Bronchial epithelial cell (primary cell): ENCODE data around the gene FRY. TPM values are rescaled to one million over a fixed set of nuclear protein-coding genes. Genes with fewer than 3 reads are reported as not detected.

ENCODE experiments used
- DNase-seq: peaks from one replicate; pipeline ENCODE4 v3.0.0-alpha.2; 2010; ENCODE audit warnings: low read depth
- FAIRE-seq: peaks from 2 replicates; lab custom pipeline; 2011; peaks lifted over from hg19 to GRCh38; lab: Jason Lieb, UNC
- H3K27me3 ChIP-seq: 2 replicates; pipeline ENCODE4 v1.5.1; 2011; ENCODE audit warnings: low read length; ENCODE audit not compliant: control insufficient read depth, insufficient read depth
- H3K36me3 ChIP-seq: 2 replicates; pipeline ENCODE4 v1.5.1; 2011; ENCODE audit warnings: low read length; ENCODE audit not compliant: control insufficient read depth, insufficient read depth
- H3K4me3 ChIP-seq: 2 replicates; pipeline ENCODE4 v1.5.1; 2011; ENCODE audit warnings: mild to moderate bottlenecking, low read depth, low read length, control low read depth
- CTCF ChIP-seq: IDR thresholded peaks from 2 replicates; pipeline ENCODE4 v1.5.1; 2011; ENCODE audit warnings: mild to moderate bottlenecking, moderate library complexity, low read length, control low read depth, inconsistent platforms; ENCODE audit not compliant: insufficient read depth, severe bottlenecking
- total RNA-seq: library from RNA; depleted of rRNA; stranded (reverse); fragments of >200 nt; gene quantifications from 2 replicates; pipeline ENCODE4 v1.2.1, GENCODE V29; 2014

FRY gene
- total RNA-seq, 1 donor from 2014 or later = 0.79 TPM

- Histone ChIP-seq H3K27me3 (no peaks in the 10 kb centered on the region), H3K36me3 (no peaks in the 10 kb centered on the region), H3K4me3 (no peak overlapping the region)
- DNase-seq = no peak
- no peak for FAIRE-seq
- no peak for TF ChIP-seq CTCF
Observed at GRCh38 chr13:32262619-32263018, 231.0 kb downstream of the FRY start.

GRCh38 chr13:32264407-32264806 lies 232.8 kb downstream of the FRY start:
- peak; percentile 46 for DNase-seq
- FAIRE-seq = no peak
- no peak overlapping the region for H3K4me3 ChIP-seq
- TF ChIP-seq CTCF = no peak
- H3K27me3 ChIP-seq = no peaks in the 10 kb centered on the region
- H3K36me3 ChIP-seq = no peaks in the 10 kb centered on the region

GRCh38 chr13:32265726-32266125 lies 234.2 kb downstream of the FRY start:
- DNase-seq (no peak), FAIRE-seq (no peak)
- Histone ChIP-seq H3K27me3 (no peaks in the 10 kb centered on the region), H3K36me3 (no peaks in the 10 kb centered on the region), H3K4me3 (no peak overlapping the region)
- no peak for TF ChIP-seq CTCF

- TF ChIP-seq CTCF = no peak
- Histone ChIP-seq H3K27me3 (no peaks in the 10 kb centered on the region), H3K36me3 (no peaks in the 10 kb centered on the region), H3K4me3 (no peak overlapping the region)
- DNase-seq (no peak), FAIRE-seq (no peak)
Observed at GRCh38 chr13:32266130-32266529, 234.6 kb downstream of the FRY start.

- Histone ChIP-seq H3K4me3 (no peak overlapping the region), H3K27me3 (no peaks in the 10 kb centered on the region), H3K36me3 (no peaks in the 10 kb centered on the region)
- peak; percentile 59 for DNase-seq
- peak; percentile 87 for TF ChIP-seq CTCF
- no peak for FAIRE-seq
Observed at GRCh38 chr13:32267836-32268439, 236.4 kb downstream of the FRY start.
